HG03432 (cell line): ENCODE measurements around the gene HASPIN.
"Not testable (repeated sequence)": the region's sequence is repeated elsewhere in the genome, so short reads cannot be mapped to it uniquely, and the experiment has no call there.

ENCODE experiments used
- ATAC-seq: cut with Tn5 transposase; IDR thresholded peaks from one replicate; pipeline ENCODE4 v1.9.1; 2021; ENCODE audit warnings: mild to moderate bottlenecking, moderate library complexity; ENCODE audit not compliant: unreplicated experiment

The HASPIN gene

DNA sequence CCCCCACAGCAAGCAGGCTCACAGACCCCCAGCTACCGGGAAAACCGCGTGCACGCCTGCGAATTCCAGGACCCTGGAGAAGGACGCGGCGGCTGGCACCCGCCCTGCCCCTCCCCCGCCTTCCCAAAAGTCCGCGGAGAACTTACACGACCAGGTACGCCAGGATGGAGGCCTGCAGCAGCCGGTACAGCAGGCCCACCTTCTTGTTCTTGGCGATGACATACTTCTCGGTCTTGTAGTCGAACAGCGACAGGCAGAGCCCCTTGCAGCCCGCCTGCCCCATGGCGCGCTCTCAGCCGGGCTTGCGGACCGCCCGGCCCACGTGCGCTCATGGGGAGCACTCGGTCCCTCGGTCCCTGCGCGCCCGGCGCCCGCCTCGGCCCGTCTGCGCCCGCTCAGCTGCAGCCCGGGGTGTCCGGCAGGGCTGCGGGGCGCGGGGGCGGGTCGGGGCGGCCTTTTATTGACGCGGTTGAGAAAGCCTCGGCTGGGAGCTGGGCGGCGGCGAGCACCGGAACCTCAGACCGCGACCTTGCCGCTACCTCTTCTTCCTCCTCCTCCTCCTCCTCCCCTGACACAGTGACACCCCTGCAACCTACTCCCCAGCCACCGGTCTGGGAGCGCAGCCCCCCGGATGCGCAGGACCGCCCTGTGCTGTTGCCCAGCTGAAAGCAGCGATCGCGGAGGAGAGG is 27.8 kb upstream of the HASPIN start, which contains the start of gene P2RX5:
P2RX5 (minus strand) TSS at position 433 of the 689 bp plus-strand sequence; CDS start at position 283, 150 bp downstream.
- ATAC-seq: peak; percentile 30

DNA sequence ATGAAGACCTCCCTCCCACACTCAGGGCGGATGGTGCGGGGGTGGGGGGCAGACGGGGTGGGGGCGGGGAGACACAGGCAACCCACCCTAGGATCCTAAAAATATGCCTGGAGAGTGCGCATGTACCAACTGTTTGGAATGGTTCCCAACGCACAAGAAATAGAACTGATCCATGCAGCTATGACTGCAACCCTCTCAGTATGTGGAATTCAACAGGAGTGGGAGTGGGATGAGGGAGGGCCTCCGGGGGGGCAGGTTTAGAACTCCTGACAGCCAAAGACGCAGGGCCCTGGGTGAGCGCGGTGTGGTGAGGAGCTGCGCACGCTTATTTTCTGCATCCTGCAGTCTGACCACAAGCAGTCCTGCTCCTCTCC is 26.6 kb upstream of the HASPIN start:
- ATAC-seq: no peak

DNA sequence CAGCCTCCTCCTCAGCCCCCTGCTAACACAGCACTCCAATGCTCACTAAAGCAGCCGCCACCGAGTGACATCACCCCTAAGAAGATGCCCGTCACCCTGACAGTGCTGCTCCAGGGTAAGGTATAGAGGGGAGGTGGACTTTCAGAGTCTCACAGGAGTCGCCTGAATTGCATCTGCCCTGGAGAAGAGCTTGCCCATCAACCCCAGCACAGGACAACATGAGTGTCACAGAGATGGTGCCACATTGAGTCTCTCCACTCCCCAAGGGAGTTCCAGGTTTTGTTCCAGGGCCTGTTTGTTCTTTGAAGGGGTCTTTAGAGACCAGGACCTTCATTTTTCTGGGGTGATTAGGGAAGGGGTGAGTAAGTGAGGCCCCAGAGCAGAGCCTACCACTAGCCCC is 25.6 kb upstream of the HASPIN start:
- no peak for ATAC-seq

DNA sequence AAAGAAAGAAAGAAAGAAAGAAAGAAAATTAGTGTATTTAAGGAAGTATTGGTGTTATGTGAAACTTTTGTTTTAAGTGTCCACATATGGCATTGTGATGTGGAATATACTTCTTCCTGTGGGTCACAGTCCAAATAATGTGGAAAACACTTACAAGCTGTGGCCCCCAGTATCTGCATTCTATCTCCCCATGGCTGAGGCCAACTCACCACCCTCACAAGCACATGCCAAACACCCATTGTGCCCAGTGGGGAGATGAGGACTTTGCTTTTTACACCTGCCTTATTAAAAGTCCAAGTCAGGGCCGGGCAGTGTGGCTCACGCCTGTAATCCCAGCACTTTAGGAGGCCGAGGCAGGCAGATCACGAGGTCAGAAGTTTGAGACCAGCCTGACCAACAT is 23.8 kb upstream of the HASPIN start:
- ATAC-seq: no peak

DNA sequence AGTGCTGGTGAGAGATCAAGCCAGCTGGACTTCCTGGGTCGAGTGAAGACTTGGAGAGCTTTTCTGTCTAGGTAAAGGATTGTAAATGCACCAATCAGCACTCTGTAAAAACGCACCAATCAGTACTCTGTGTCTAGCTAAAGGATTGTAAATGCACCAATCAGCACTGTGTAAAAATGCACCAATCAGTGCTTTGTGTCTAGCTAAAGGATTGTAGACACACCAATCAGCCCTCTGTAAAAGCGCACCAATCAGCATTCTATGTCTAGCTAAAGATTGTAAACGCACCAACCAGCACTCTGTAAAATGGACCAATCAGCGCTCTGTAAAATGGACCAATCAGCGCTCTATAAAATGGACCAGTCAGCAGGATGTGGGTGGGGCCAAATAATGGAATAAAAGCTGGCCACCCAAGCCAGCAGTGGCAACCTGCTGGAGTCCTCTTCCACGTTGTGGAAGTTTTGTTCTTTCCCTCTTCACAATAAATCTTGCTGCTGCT is 21.6 kb upstream of the HASPIN start:
- not testable (repeated sequence) for ATAC-seq

DNA sequence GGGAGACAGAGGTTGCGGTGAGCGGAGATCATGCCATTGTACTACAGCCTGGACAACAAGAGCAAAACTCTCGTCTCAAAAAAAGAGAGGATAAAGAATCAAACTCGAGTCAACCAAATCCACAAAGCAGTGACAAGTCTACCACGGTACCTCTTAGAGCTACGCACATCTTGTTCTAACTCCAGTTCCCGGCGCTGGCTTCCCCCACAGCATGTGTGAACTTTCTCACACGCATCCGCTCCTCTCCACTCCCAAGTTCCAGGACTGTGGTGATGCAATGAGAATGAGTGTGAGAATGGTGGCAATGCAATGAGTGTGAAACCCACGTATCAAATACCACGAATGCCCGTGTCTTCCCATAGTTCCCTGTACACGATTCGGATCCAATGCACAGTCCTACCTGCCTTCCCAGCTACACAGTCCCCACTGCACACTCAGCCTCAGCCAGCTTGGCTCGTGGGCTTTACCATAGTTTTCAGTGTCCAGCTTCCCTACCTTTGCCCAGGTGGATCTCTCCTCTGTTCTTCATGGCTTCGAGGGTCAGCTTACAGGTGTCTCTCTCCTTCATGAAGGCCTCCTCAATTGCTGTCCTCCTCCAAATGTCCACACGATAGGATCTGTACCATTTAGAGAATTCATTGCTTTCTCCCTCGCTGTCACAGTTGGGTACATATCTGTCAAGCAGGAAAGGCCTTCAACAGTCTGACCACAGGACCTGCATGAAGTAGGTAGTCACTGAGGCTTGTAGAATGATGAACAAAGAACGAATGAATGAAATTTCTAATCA is 18.6 kb upstream of the HASPIN start:
- ATAC-seq: no peak

DNA sequence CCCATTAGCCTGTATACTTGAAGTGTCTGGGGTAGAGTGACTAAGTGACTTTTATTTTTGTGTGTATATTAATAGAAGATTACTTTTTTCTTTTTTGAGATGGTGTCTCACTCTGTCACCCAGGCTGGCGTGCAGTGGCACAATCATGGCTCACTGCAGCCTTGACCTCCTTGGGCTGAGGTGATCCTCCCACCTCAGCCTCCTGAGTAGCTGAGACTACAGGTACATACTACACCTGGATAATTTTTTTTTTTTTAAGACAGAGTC is 18.1 kb upstream of the HASPIN start:
- not testable (repeated sequence) for ATAC-seq

DNA sequence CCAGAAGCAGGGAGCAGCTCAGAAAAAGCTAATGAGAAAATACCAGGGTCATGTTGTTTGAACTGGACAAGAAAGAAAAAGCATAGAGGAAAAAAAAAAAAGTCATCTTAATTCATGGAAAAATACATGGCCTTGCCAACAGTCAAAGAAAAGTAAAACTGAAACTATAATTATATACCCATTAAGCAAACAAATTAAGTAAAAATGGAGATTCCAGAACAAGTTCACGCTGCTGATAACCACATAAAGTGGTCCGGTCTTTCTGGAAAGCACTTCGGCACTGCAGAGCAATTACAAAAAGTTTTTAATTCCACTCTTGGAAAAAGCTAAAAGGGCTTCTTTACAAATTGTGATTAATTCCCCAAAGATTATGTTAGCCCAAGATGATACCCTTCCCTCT is 15.3 kb upstream of the HASPIN start:
- ATAC-seq: no peak

DNA sequence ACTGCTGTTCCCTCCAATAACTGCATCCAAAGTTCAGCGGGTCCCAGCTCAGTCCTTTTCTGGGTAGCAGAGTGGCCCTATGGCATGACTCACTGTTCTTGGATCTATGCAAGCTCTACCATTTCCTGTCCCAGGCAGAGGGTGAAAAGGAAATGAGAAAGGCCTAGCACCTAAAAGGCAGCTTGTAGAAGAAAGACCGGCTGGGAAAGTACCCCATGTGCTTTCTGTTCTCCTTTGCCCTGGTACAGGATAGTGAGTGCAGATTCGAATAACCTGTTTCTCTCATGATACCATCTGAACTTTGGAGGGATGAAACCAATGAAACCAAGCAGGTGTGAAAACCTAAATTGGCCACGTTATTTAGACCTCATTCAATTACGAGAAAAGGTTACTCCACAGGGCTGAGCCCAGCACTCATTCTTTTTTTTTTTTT is 12.7 kb upstream of the HASPIN start:
- ATAC-seq: peak; percentile 87

DNA sequence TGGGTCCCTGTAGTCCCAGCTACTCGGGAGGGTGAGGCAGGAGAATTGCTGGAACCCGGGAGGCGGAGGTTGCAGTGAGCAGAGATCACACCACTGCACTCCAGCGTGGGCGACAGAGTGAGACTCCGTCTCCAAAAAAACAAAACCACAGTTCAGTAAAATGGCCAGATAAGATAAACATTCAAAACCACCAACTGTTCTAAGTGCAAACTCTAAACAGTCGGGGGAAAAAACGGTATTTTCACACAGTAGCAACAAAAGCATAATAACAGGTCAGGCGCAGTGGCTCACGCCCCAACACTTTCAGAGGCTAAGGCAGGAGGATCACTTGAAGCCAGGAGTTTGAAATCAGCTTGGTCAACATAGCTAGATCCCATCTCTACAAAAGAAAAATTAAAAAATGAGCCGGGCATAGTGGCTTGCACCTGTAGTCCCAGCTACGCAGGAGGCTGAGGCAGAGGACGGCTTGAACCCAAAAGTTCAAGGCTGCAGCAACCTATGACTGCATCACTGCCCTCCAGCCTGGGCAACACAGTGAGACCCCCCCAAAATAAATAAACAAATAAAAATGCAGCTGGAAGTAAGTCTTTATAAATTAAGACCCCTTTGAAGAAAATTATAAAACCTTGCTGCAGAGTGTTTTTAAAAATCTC is 10.8 kb upstream of the HASPIN start:
- no peak for ATAC-seq

DNA sequence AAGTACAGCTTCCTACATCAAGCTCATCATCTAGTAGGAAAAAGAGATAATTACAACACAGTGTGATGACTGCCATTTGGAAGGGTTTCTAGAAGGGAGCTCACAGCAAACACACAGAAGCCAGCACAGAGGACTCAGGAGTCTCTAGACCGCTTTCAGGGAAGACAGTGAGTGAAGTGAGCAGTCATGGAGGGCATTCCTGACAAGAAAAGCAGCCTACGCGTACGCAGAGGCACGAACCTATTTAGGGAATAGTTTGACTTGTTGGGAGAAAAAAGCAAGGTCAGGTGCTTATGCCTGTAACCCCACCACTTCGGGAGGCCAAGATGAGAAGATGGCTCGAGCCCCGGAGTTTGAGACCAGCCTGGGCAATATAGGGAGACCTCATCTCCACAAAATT is 8.4 kb upstream of the HASPIN start:
- ATAC-seq: no peak

DNA sequence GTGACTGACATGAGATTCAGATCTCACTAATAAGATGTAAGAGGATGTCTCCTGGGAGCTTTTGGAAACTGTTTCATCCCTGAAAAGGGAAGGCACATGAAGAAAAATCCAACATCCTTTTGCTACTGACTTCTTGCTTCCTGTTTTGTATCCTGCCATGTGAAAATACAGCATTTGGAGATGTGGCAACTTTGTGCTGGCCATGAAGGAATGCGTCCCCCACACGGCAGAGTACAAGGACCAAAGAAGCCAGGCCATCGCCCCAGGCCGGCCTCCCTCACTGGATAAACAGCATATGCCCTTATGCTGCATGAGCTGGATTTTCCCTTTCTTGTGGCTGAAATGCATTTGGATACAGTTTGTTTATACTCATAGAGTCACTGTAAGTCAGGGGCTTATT is 5.5 kb upstream of the HASPIN start:
- no peak for ATAC-seq

DNA sequence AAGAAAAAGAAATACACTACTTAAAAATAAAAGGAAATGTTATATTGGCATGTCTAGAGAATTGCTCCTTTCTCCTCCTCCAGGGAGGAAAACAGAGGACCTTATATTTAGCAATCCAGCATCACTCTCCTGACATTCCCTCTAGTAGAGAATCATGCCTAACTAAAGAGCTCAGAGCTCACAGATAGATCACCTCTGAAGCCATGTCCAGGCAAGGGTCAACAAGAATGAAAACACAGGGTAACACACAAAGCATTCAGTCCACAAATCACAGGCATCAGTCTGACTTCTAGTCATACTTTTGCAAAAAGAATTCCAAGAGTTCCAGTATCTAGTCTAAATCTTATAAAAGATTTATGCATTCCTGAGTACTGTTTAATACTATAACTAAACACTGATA is 4.4 kb upstream of the HASPIN start:
- ATAC-seq: no peak

DNA sequence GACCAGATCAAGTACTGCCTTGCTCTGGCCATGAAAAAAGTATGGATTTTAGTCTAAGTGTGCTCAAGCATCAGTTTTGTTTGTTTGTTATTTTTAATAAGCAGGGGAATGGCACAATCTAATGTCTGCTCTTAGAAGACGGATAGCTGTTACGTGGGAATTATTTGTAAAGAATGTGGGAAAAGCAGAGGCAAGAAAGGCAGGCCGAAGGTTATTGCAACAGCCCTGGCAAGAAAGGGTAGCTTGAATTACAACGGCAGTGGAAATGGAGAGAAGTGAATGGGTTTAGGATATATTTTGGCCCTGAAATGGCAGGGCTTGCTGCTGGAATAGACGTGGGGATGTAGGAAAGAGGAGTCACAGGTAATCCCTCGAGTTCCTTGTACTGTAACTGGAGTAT is 987 bp upstream of the HASPIN start:
- ATAC-seq: no peak

DNA sequence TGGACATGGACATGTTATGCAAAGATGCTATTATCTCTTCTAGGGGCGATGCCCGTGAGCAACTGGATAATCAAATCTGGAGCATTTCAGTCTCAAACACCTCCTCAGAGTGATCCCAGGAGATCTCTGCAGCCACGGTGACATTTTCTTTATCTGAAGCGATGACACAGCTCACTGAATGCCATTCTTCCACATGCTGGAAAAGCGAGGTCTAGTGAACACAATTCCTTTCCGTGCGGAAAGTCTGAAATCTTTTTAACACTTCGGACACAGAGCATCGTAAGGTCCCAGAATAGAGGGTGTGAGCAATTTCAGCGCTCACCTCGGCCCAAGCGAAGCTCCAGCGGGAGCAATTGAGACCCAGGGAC is 531 bp upstream of the HASPIN start:
- peak; percentile 3 for ATAC-seq

DNA sequence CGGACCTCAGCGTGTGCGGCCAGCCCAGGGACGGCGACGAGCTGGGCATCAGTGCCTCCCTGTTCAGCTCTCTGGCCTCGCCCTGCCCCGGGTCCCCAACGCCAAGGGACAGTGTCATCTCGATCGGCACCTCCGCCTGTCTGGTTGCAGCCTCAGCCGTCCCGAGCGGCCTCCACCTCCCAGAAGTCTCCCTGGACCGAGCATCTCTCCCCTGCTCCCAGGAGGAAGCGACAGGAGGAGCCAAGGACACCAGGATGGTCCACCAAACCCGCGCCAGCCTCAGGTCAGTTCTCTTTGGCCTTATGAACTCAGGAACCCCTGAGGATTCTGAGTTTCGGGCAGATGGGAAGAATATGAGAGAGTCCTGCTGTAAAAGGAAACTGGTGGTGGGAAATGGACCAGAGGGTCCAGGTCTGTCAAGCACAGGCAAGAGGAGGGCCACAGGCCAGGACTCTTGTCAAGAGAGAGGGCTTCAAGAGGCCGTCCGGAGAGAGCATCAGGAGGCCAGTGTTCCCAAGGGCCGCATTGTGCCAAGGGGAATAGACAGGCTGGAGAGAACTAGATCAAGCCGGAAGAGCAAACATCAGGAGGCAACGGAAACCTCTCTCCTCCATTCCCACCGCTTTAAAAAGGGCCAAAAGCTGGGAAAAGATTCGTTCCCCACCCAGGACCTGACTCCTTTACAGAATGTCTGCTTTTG is 825 bp downstream of the HASPIN start:
- ATAC-seq: no peak

DNA sequence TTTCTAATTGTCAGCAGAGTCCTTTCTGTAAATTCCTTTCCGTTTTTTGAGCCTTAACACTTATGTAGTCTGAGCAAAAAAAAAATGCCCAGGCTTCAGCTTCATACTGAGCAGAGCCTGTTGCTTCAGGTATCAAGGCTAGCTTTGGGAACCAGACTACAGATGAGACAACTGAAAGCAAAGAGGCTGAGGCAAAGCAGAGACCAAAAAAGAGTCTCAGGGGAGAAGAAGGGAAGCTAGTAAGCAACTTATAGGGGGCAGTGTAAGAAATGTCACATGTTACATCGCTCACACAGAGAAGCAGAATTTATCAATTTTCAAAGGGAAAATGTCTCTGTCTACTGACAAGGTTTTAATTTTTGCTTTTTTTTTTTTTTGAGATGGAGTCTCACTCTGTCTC is 3.3 kb downstream of the HASPIN start:
- no peak for ATAC-seq

DNA sequence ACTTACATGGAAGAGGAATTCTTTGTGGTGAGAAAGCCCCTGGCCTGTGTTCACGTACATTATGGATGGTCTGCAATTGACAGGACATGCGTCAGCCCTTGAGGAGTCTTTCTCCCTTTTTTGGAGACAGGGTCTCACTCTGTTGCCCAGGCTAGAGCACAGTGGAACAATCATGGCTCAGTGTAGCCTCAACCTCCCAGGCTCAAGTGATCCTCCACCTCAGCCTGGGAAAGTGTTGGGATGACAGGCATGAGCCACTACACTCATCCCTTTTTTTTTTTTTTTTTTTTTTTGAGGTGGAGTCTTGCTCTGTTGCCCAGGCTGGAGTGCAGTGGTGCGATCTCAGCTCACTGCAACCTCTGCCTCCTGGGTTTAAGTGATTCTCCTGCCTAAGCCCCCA is 4.4 kb downstream of the HASPIN start:
- ATAC-seq: not testable (repeated sequence)

DNA sequence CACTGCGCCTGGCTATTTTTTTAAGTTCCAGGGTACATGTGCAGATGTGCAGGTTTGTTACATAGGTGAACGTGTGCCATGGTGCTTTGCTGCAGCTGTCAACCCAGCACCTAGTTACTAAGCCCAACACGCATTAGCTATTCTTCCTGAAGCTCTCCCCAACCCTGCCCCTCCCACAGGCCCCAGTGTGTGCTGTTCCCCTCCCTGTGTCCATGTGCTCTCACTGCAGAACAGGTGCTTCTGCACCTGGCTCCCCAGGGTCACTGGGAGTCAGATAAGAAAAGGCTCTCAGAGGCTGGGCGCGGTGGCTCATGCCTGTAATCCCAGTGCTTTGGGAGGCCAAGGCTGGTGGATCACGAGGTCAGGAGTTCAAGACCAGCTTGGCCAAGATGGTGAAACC is 6.2 kb downstream of the HASPIN start:
- ATAC-seq: no peak

DNA sequence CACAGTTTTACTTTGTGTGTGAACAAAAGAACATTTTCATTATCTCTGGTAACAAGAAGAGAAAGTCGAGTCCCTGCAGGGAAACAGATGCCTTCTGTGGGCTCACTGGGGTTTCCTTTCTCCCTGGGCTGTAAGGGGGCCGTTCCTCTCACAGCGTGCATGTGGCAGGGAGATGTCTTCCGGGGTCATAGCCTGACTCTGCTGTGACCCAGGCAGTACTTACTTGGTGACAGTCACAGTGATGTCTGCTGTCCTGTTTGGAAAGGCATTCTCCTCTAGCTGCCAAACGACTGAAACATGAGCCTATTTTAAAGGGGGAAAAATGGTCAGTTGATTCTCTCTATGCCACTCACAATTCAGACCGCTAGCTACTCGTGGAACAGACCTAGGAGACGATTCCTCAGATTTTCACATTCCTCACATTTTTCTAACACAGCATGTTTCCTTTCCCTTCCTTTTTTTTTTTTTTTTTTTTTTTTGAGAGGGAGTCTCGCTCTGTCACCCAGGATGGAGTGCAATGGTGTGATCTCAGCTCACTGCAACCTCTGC is 7.3 kb downstream of the HASPIN start:
- no peak for ATAC-seq

DNA sequence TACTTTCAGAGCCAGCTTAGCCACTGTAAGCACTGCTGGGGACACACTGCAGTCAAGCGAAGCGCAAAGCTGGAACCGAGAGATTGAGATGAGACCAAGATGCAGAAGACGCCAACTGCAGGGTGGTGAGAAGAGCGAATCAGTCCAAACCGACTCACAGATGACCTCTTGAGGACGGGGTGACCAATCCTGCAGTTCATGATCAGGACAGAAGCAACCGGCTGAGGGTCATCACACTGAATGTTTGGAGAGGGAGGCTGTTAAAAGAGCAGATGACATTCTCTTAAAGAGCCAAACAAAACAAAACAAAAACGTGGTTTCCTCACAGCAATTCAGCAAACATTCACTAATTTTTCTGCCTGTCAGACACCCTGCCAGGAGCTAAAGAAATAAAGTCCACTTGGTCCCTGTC is 8.5 kb downstream of the HASPIN start:
- peak; percentile 45 for ATAC-seq
